ENCODE measurements around the gene DPPA4. TPM values are rescaled to one million over a fixed set of nuclear protein-coding genes. Genes with fewer than 3 reads are reported as not detected.
"Not testable (repeated sequence)": the region's sequence is repeated elsewhere in the genome, so short reads cannot be mapped to it uniquely, and the experiment has no call there.

The DPPA4 gene
- total and polyA plus RNA-seq, 4 donors, result 0.04 to 1.8 (median 0.43) TPM

GRCh38 chr3:109382588-109382987 lies 45.2 kb upstream of the DPPA4 start:
- TF ChIP-seq CTCF (IDR thresholded peaks at IDR 0.05; ENCODE audit: control extremely low read depth, extremely low read depth), result no peak
- Histone ChIP-seq H3K36me3 (ENCODE audit: control insufficient read depth in 4 of 4, insufficient read depth in 4 of 4, low read length in 4 of 4) (no peaks in the 10 kb centered on the region), H3K4me3 (no peak overlapping the region), H3K4me1 (ENCODE audit: control insufficient read depth in 5 of 5, insufficient read depth in 5 of 5, low read length in 5 of 5) (no peaks in the 10 kb centered on the region), H3K27ac (ENCODE audit: low read depth in 1 of 2, low read length in 1 of 2) (no peak overlapping the region), H3K9ac (ENCODE audit: insufficient read depth in 1 of 2, low read length in 2 of 2) (no peak overlapping the region), H3K27me3 (ENCODE audit: control insufficient read depth in 3 of 3, insufficient read depth in 3 of 3, low read length in 2 of 3) (peaks cover 0 to 2% (median 0%) of the 10 kb centered on the region in 3 donors), H3K9me3 (ENCODE audit: control insufficient read depth in 4 of 4, insufficient read depth in 3 of 4, low read length in 3 of 4) (no peaks in the 10 kb centered on the region)
- DNase-seq, result no peak
- no peak for ATAC-seq (ENCODE audit: insufficient read depth, low FRiP score)
- WGBS, 2 donors, result 52 to 73% methylated on average over 7 of the region's 7 CpGs

DNA sequence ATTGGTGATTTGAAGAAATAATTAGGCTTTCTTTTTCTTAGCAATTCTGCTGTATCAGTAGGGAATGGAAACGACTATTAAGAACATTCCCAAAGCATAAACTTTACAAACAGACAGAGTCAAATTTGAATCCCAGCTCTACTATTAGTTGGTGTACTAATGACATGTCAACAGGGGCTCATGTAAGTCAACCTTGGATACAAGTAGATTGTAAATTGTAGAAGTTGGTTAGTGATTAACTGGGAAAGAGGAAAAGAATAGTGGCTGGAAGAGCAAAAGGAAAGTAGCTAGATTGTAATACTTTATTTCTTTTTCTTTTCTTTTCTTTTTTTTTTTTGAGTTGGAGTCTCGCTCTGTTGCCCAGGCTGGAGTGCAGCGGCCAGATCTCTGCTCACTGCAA lies 38.6 kb upstream of the DPPA4 start:
- ATAC-seq (ENCODE audit: insufficient read depth, low FRiP score) (no peak), DNase-seq (no peak)
- Histone ChIP-seq H3K9ac (ENCODE audit: insufficient read depth in 1 of 2, low read length in 2 of 2) (no peak overlapping the region), H3K4me3 (no peak overlapping the region), H3K27ac (ENCODE audit: low read depth in 1 of 2, low read length in 1 of 2) (no peak overlapping the region), H3K9me3 (ENCODE audit: control insufficient read depth in 4 of 4, insufficient read depth in 3 of 4, low read length in 3 of 4) (no peaks in the 10 kb centered on the region), H3K4me1 (ENCODE audit: control insufficient read depth in 5 of 5, insufficient read depth in 5 of 5, low read length in 5 of 5) (no peaks in the 10 kb centered on the region), H3K27me3 (ENCODE audit: control insufficient read depth in 3 of 3, insufficient read depth in 3 of 3, low read length in 2 of 3) (no peaks in the 10 kb centered on the region), H3K36me3 (ENCODE audit: control insufficient read depth in 4 of 4, insufficient read depth in 4 of 4, low read length in 4 of 4) (no peaks in the 10 kb centered on the region)
- WGBS, 2 donors, result 85 to 93% methylated on average over 3 of the region's 3 CpGs
- no peak for TF ChIP-seq CTCF (IDR thresholded peaks at IDR 0.05; ENCODE audit: control extremely low read depth, extremely low read depth)

GRCh38 chr3:109374434-109374833 lies 37.1 kb upstream of the DPPA4 start:
- not testable (repeated sequence) for H3K9me3 ChIP-seq (ENCODE audit: control insufficient read depth in 4 of 4, insufficient read depth in 3 of 4, low read length in 3 of 4); ATAC-seq (ENCODE audit: insufficient read depth, low FRiP score); H3K9ac ChIP-seq (ENCODE audit: insufficient read depth in 1 of 2, low read length in 2 of 2); DNase-seq; H3K27me3 ChIP-seq (ENCODE audit: control insufficient read depth in 3 of 3, insufficient read depth in 3 of 3, low read length in 2 of 3); H3K4me3 ChIP-seq; H3K4me1 ChIP-seq (ENCODE audit: control insufficient read depth in 5 of 5, insufficient read depth in 5 of 5, low read length in 5 of 5); H3K36me3 ChIP-seq (ENCODE audit: control insufficient read depth in 4 of 4, insufficient read depth in 4 of 4, low read length in 4 of 4); H3K27ac ChIP-seq (ENCODE audit: low read depth in 1 of 2, low read length in 1 of 2)
- 92 to 96% methylated on average over 4 of the region's 4 CpGs for WGBS, 2 donors

- Histone ChIP-seq H3K27me3 (ENCODE audit: control insufficient read depth in 3 of 3, insufficient read depth in 3 of 3, low read length in 2 of 3) (no peaks in the 10 kb centered on the region), H3K27ac (ENCODE audit: low read depth in 1 of 2, low read length in 1 of 2) (no peak overlapping the region), H3K9me3 (ENCODE audit: control insufficient read depth in 4 of 4, insufficient read depth in 3 of 4, low read length in 3 of 4) (no peaks in the 10 kb centered on the region), H3K4me3 (no peak overlapping the region), H3K36me3 (ENCODE audit: control insufficient read depth in 4 of 4, insufficient read depth in 4 of 4, low read length in 4 of 4) (no peaks in the 10 kb centered on the region), H3K4me1 (ENCODE audit: control insufficient read depth in 5 of 5, insufficient read depth in 5 of 5, low read length in 5 of 5) (no peaks in the 10 kb centered on the region), H3K9ac (ENCODE audit: insufficient read depth in 1 of 2, low read length in 2 of 2) (no peak overlapping the region)
- no peak for TF ChIP-seq CTCF (IDR thresholded peaks at IDR 0.05; ENCODE audit: control extremely low read depth, extremely low read depth)
- ATAC-seq (ENCODE audit: insufficient read depth, low FRiP score) (no peak), DNase-seq (no peak)
- 65 to 72% methylated on average over 2 of the region's 2 CpGs for WGBS, 2 donors
These were observed 36.6 kb upstream of the DPPA4 start for GRCh38 chr3:109373933-109374332.

All from lung (tissue), 12 donors.